Testis (tissue), 3 donors: ENCODE results near the gene CD63. TPM values are rescaled to one million over a fixed set of nuclear protein-coding genes. Genes with fewer than 3 reads are reported as not detected.

Source experiments
- DNase-seq: peaks from one replicate; pipeline ENCODE4 v3.0.0-alpha.2; 2019
- H3K27ac ChIP-seq, 2 donors: fragments of 200-600 bp; sonication (generic); one replicate each; pipeline ENCODE4 v1.5.1; 2019
- H3K27me3 ChIP-seq: fragments of 200-600 bp; sonication (generic); one replicate; pipeline ENCODE4 v1.5.1; 2019
- H3K36me3 ChIP-seq: fragments of 200-600 bp; sonication (generic); one replicate; pipeline ENCODE4 v1.5.1; 2017; ENCODE audit warnings: low read depth; ENCODE audit errors: missing control alignments
- H3K4me1 ChIP-seq: fragments of 200-600 bp; sonication (generic); one replicate; pipeline ENCODE4 v1.5.1; 2019
- H3K4me3 ChIP-seq, 2 donors: fragments of 200-600 bp; sonication (generic); one replicate each; pipeline ENCODE4 v1.5.1; 2017 to 2019
- H3K9me3 ChIP-seq: fragments of 200-600 bp; sonication (generic); one replicate; pipeline ENCODE4 v1.5.1; 2017
- CTCF ChIP-seq, 3 experiments: fragments of 450-650 bp in 2 of 3; fragments of 200-600 bp in 1 of 3; sonication (generic) in 1 of 3; IDR thresholded peaks; one replicate each; pipeline ENCODE4 v1.5.1; 2016 to 2019; ENCODE audit warnings: antibody characterized with exemption in 3 of 3, mild to moderate bottlenecking in 2 of 3, moderate library complexity in 1 of 3
- POLR2A ChIP-seq: fragments of 450-650 bp; IDR thresholded peaks from one replicate; pipeline ENCODE4 v1.6.1; 2017; ENCODE audit warnings: antibody characterized with exemption, mild to moderate bottlenecking, moderate library complexity
- WGBS, 2 donors: methylation state at CpG; one replicate each; pipeline ENCODE4 v1.1.5; 2018; 5-methylcytosine and 5-hydroxymethylcytosine counted together
- intact Hi-C: fragments of 100-400 bp; cut with DNase I; formaldehyde crosslinking; loops from one replicate; pipeline ENCODE4 v1.15.1; 2023; ENCODE audit warnings: low total_unique reads
- polyA plus RNA-seq: library from polyadenylated mRNA; stranded (reverse); fragments of 350-450 nt; fragmentation: Illumina TruSeq; extraction: RNeasy Lipid Tissue Mini Kit (QIAGEN cat#74804); gene quantifications from one replicate; pipeline ENCODE4 v1.2.3, GENCODE V29; 2014; ENCODE audit warnings: low read depth, low replicate concordance; ENCODE audit not compliant: insufficient read depth
- total RNA-seq, 2 donors: library from RNA; depleted of rRNA; stranded (reverse); fragments of >200 nt; gene quantifications; one replicate each; pipeline ENCODE4 v1.2.3, GENCODE V29; 2016

Gene CD63
- total and polyA plus RNA-seq, 3 donors from 2014 or later: 600 to 668 (median 655) TPM

GRCh38 chr12:55704824-55705718 is 23.7 kb downstream of the CD63 start:
- TF ChIP-seq POLR2A: no peak
- no peak for TF ChIP-seq CTCF (IDR thresholded peaks at IDR 0.05)
- Histone ChIP-seq H3K4me1 (peaks cover 14% of the 10 kb centered on the region), H3K27me3 (no peaks in the 10 kb centered on the region), H3K27ac (no peak overlapping the region), H3K4me3 (no peak overlapping the region), H3K9me3 (no peaks in the 10 kb centered on the region), H3K36me3 (no peaks in the 10 kb centered on the region)
- intact Hi-C loops: no loop called here
- DNase-seq: no peak
- 67 to 82% methylated on average over 9 of the region's 9 CpGs for WGBS, 2 donors

- H3K36me3 ChIP-seq: no peaks in the 10 kb centered on the region
- no peak overlapping the region for H3K27ac ChIP-seq
- DNase-seq: no peak
- no peaks in the 10 kb centered on the region for H3K9me3 ChIP-seq
- TF ChIP-seq CTCF (IDR thresholded peaks at IDR 0.05) (no peak), POLR2A (no peak)
- H3K27me3 ChIP-seq: no peaks in the 10 kb centered on the region
- intact Hi-C loops: no loop called here
- H3K4me1 ChIP-seq: peaks cover 14% of the 10 kb centered on the region
- H3K4me3 ChIP-seq: no peak overlapping the region
- 81 to 86% methylated on average over 6 of the region's 6 CpGs for WGBS, 2 donors
Observed at GRCh38 chr12:55703901-55704761, 24.7 kb downstream of the CD63 start.

GRCh38 chr12:55703288-55703687 is 25.5 kb downstream of the CD63 start:
- Histone ChIP-seq H3K27me3 (no peaks in the 10 kb centered on the region), H3K4me1 (peaks cover 8% of the 10 kb centered on the region), H3K9me3 (no peaks in the 10 kb centered on the region), H3K36me3 (no peaks in the 10 kb centered on the region), H3K27ac (no peak overlapping the region), H3K4me3 (no peak overlapping the region)
- WGBS, 2 donors: 63 to 71% methylated on average over 2 of the region's 2 CpGs
- DNase-seq: no peak
- TF ChIP-seq CTCF (IDR thresholded peaks at IDR 0.05) (no peak), POLR2A (no peak)
- intact Hi-C loops: no loop called here

GRCh38 chr12:55702861-55703260 is 25.9 kb downstream of the CD63 start:
- H3K27ac ChIP-seq: no peak overlapping the region
- 90 to 92% methylated on average over 8 of the region's 8 CpGs for WGBS, 2 donors
- no peaks in the 10 kb centered on the region for H3K36me3 ChIP-seq
- no peaks in the 10 kb centered on the region for H3K9me3 ChIP-seq
- H3K4me1 ChIP-seq: peaks cover 6% of the 10 kb centered on the region
- H3K27me3 ChIP-seq: no peaks in the 10 kb centered on the region
- intact Hi-C loops: no loop called here
- H3K4me3 ChIP-seq: no peak overlapping the region
- no peak for DNase-seq
- no peak for TF ChIP-seq CTCF (IDR thresholded peaks at IDR 0.05)
- TF ChIP-seq POLR2A: no peak
